Kidney (tissue), 14 donors: ENCODE data around the gene CTR9. TPM values are rescaled to one million over a fixed set of nuclear protein-coding genes. Genes with fewer than 3 reads are reported as not detected.

Experiments
- DNase-seq, 5 donors: peaks; one replicate each; pipeline ENCODE4 v3.0.0-alpha.2; 2013 to 2020
- FAIRE-seq: peaks from 2 replicates; lab custom pipeline; 2012; peaks lifted over from hg19 to GRCh38; lab: Jason Lieb, UNC
- H3K27ac ChIP-seq, 2 donors: one replicate each; pipeline ENCODE4 v1.7.0; 2013; ENCODE audit warnings: low read depth in 2 of 2, low read length in 2 of 2, inconsistent platforms in 1 of 2
- H3K27me3 ChIP-seq: one replicate; pipeline ENCODE4 v1.7.1; 2013; ENCODE audit warnings: low read length, inconsistent platforms; ENCODE audit not compliant: control insufficient read depth, insufficient read depth
- H3K36me3 ChIP-seq, 3 donors: one replicate each; pipeline versions ENCODE4 v1.7.0 to v1.7.1; 2013; ENCODE audit warnings: low read length in 3 of 3, control low read depth in 1 of 3, inconsistent platforms in 1 of 3; ENCODE audit not compliant: insufficient read depth in 3 of 3, control insufficient read depth in 2 of 3
- H3K4me1 ChIP-seq, 3 donors: one replicate each; pipeline versions ENCODE4 v1.7.0 to v1.7.1; 2013; ENCODE audit warnings: low read length in 3 of 3, inconsistent platforms in 1 of 3, low read depth in 1 of 3; ENCODE audit not compliant: control insufficient read depth in 2 of 3, insufficient read depth in 2 of 3
- H3K4me3 ChIP-seq, 3 donors: one replicate each; pipeline versions ENCODE4 v1.7.0 to v1.8.1; 2013; ENCODE audit warnings: low read length in 3 of 3, control low read depth in 1 of 3, inconsistent platforms in 1 of 3
- H3K9ac ChIP-seq, 3 donors: one replicate each; pipeline versions ENCODE4 v1.7.0 to v1.7.1; 2013; ENCODE audit warnings: low read length in 3 of 3, control low read depth in 1 of 3, inconsistent platforms in 1 of 3
- H3K9me3 ChIP-seq, 3 donors: one replicate each; pipeline versions ENCODE4 v1.7.0 to v1.7.1; 2013; ENCODE audit warnings: low read length in 3 of 3, control low read depth in 1 of 3, inconsistent platforms in 1 of 3; ENCODE audit not compliant: control insufficient read depth in 2 of 3, insufficient read depth in 1 of 3
- intact Hi-C: fragments of 100-400 bp; cut with DNase I; formaldehyde crosslinking; loops from one replicate; pipeline ENCODE4 v1.11.1; 2022
- polyA plus RNA-seq: library from polyadenylated mRNA; stranded (reverse); fragments of 350-450 nt; fragmentation: Illumina TruSeq; extraction: RNeasy Lipid Tissue Mini Kit (QIAGEN cat#74804); gene quantifications from one replicate; pipeline ENCODE4 v1.2.3, GENCODE V29; 2014; ENCODE audit warnings: low read depth, low replicate concordance; ENCODE audit not compliant: insufficient read depth
- total RNA-seq: library from RNA; stranded (reverse); fragmentation: NEBNext Ultra II Directional; extraction: Animal tissue kit (Norgen Biotek cat#: 25700); gene quantifications from one replicate; pipeline ENCODE4 v1.2.1, GENCODE V29; 2021
- TF ChIP-seq, protein P1 (sequence below): IDR thresholded peaks from 3 replicates; pipeline ENCODE4 v1.5.1; 2012; ENCODE audit warnings: mild to moderate bottlenecking, moderate library complexity, borderline replicate concordance; ENCODE audit not compliant: insufficient read depth; ENCODE audit errors: extremely low read depth
- donor health status: control.
- donor health status: control.
- donor health status: control.
- donor health status: control.
- donor health status: control.
- donor health status: DM: yes; HTN: yes; CAD: no.
- donor health status: Normal renal cell carcinoma (clear cell type).

The CTR9 gene
- total and polyA plus RNA-seq, 2 donors from 2014 or later = 16.7 to 33.3 TPM

DNA sequence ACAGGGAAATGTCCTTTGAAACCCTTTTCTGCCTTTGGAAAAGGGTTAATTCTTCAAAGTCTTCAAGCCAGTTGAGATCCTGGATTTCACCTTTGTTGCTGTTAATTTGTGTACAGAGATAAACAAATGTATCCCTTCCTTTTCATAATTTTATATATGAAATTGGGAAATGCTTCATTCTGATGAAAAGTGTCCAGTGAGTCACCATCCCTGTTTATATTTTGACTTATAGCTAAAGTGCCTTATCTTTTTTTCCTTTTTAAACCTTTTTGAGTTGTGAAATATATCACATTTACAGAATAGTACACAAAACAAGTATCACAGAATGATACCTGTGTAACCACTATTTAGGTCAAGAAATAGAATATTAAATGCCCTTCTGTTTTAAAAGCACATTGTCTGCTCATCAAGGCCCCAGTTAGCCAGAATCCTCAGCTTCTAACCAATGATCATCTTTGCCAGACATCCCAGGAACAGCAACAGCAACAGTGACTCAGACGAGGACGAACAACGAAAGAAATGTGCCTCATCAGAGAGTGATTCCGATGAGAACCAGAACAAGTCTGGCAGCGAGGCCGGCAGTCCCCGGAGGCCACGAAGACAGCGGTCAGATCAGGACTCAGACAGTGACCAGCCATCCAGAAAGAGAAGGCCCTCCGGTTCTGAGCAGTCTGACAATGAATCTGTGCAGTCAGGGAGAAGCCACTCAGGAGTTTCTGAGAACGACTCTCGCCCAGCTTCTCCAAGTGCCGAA is 27.3 kb downstream of the CTR9 start:
- TF ChIP-seq, protein P1, sequence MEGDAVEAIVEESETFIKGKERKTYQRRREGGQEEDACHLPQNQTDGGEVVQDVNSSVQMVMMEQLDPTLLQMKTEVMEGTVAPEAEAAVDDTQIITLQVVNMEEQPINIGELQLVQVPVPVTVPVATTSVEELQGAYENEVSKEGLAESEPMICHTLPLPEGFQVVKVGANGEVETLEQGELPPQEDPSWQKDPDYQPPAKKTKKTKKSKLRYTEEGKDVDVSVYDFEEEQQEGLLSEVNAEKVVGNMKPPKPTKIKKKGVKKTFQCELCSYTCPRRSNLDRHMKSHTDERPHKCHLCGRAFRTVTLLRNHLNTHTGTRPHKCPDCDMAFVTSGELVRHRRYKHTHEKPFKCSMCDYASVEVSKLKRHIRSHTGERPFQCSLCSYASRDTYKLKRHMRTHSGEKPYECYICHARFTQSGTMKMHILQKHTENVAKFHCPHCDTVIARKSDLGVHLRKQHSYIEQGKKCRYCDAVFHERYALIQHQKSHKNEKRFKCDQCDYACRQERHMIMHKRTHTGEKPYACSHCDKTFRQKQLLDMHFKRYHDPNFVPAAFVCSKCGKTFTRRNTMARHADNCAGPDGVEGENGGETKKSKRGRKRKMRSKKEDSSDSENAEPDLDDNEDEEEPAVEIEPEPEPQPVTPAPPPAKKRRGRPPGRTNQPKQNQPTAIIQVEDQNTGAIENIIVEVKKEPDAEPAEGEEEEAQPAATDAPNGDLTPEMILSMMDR = no peak
- FAIRE-seq (no peak), DNase-seq (no peak)
- no peaks in the 10 kb centered on the region for H3K9me3 ChIP-seq
- no peaks in the 10 kb centered on the region for H3K27me3 ChIP-seq
- H3K4me3 ChIP-seq = no peak overlapping the region
- intact Hi-C loops = no loop called here
- no peak overlapping the region for H3K27ac ChIP-seq
- peaks cover 9 to 50% (median 36%) of the 10 kb centered on the region in 3 donors for H3K36me3 ChIP-seq
- H3K9ac ChIP-seq = no peak overlapping the region
- no peaks in the 10 kb centered on the region for H3K4me1 ChIP-seq

DNA sequence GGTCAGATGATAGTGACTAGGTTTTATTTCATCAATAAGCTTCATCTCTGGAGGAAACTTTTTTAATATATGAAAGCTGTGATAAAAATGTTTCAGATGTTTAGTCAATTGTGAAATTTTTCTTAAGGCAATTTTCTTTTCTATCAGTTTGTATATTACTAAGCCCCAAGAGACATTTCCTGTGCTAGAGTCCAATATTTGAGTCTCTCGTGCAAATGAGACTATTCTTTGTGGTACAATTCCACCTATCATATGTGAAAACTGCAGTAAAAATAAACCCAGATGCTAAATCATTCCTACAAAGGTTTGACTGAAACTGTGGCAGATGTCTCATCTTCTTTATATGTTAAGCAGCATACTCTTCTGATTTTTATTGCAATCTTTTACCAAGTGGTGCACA is 28.0 kb downstream of the CTR9 start:
- FAIRE-seq (no peak), DNase-seq (no peak)
- Histone ChIP-seq H3K9me3 (no peaks in the 10 kb centered on the region), H3K36me3 (peaks cover 6 to 43% (median 34%) of the 10 kb centered on the region in 3 donors), H3K27me3 (no peaks in the 10 kb centered on the region), H3K4me3 (no peak overlapping the region), H3K27ac (no peak overlapping the region), H3K9ac (no peak overlapping the region), H3K4me1 (no peaks in the 10 kb centered on the region)
- intact Hi-C loops = no loop called here
- TF ChIP-seq, protein P1 = no peak

DNA sequence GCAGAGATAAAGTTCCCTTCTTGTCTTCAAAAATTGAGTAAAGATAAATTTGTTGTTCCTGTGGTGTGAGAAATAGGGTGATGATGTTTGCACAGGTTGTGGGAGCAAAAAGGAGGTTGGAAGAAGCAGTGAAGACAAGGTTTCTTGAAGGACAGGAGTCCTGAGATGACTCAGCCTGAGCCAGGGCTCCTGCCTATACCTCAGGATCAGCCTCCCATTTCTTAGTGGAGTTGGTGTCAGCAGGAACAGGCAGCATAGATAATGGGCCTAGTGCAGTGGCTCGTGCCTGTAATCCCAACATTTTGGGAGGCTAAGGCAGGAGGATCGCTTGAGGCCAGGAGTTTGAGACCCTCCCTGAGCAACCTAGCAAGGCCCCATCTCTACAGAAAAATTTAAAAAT is 29.0 kb downstream of the CTR9 start:
- no peak for FAIRE-seq
- no peak overlapping the region for H3K4me3 ChIP-seq
- no peaks in the 10 kb centered on the region for H3K27me3 ChIP-seq
- no peaks in the 10 kb centered on the region for H3K9me3 ChIP-seq
- no peak overlapping the region for H3K27ac ChIP-seq
- peaks cover 3 to 34% (median 25%) of the 10 kb centered on the region in 3 donors for H3K36me3 ChIP-seq
- no peaks in the 10 kb centered on the region for H3K4me1 ChIP-seq
- intact Hi-C loops = no loop called here
- no peak for DNase-seq
- no peak overlapping the region for H3K9ac ChIP-seq
- TF ChIP-seq, protein P1 = no peak
